ENCODE results near the gene TNFRSF8. TPM values are rescaled to one million over a fixed set of nuclear protein-coding genes. Genes with fewer than 3 reads are reported as not detected.

TNFRSF8 gene
- total RNA-seq, 1 experiment from 2014 or later: not detected

DNA sequence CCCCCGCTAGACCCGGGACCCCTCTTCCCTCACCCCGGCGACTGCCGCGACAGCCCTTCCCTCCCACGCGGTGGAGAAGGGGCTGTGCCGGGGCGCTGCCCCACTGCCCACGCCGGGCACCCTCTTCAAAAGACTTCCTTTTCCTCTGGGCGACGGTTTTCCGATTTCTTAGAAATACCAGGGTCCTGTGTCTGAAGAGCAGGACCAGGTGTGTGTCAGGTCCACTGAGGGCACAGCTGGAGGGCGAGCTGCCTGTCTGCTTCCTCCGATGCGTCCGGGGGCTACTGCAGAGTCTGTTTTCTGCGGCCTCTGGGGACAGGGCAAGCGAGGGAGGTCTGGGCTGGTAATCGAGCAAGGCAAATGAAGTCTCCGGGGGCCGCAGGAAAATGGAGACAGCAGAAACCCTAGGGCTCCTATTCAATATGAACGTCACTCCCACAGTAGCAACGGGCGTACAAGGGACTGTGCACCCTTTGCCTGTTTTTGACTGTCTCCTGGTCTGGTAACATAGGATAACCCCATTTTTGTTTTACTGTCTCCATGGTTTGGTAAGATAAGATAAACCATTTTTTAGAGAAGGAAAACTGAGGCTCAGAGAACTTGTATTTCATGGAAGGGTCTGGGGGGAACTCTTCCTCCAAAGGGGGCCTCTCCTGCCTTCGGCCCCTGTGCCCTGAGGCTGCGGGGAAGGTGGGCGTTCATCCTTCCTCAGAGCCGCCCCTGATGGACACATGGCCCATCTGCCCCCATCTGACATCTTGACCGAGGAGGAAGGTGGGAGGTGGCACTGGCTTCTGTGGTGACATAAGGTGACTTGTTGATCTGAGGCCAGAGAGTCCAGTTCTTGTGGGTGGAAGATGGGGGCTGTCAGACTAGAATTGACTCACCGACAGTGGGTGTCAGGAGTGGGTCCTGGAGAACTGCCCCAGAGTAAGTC is 104.7 kb downstream of the TNFRSF8 start:
- H3K4me3 ChIP-seq (ENCODE audit: low read length): no peak overlapping the region
- no peak for TF ChIP-seq EZH2 (IDR thresholded peaks at IDR 0.05; ENCODE audit: low read length, unreplicated experiment)
- no peak for TF ChIP-seq EZH2phosphoT487 (IDR thresholded peaks at IDR 0.05; ENCODE audit: borderline replicate concordance, low read length)
- TF ChIP-seq, protein P1, sequence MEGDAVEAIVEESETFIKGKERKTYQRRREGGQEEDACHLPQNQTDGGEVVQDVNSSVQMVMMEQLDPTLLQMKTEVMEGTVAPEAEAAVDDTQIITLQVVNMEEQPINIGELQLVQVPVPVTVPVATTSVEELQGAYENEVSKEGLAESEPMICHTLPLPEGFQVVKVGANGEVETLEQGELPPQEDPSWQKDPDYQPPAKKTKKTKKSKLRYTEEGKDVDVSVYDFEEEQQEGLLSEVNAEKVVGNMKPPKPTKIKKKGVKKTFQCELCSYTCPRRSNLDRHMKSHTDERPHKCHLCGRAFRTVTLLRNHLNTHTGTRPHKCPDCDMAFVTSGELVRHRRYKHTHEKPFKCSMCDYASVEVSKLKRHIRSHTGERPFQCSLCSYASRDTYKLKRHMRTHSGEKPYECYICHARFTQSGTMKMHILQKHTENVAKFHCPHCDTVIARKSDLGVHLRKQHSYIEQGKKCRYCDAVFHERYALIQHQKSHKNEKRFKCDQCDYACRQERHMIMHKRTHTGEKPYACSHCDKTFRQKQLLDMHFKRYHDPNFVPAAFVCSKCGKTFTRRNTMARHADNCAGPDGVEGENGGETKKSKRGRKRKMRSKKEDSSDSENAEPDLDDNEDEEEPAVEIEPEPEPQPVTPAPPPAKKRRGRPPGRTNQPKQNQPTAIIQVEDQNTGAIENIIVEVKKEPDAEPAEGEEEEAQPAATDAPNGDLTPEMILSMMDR (conservative IDR thresholded peaks at IDR 0.05; ENCODE audit: low read depth, low read length): no peak
- H3K9me2 ChIP-seq (replicated peaks; ENCODE audit: low read length): no peaks in the 10 kb centered on the region
- H2AFZ ChIP-seq (ENCODE audit: low read length): no peak overlapping the region
- ChIA-PET POLR2A (ENCODE audit: unreplicated experiment) (no interaction called here), CTCF (no interaction called here)
- H3K36me3 ChIP-seq (ENCODE audit: low read depth, low read length): no peaks in the 10 kb centered on the region
- no peaks in the 10 kb centered on the region for H3K27me3 ChIP-seq (ENCODE audit: low read length)
- no peak for DNase-seq
- no peaks in the 10 kb centered on the region for H3K9me3 ChIP-seq (ENCODE audit: low read length)
- no peak for ATAC-seq
- intact Hi-C loops (cut with micrococcal nuclease): no loop called here
- no peaks in the 10 kb centered on the region for H3K4me1 ChIP-seq (ENCODE audit: insufficient read depth, low read length)
- H3K79me2 ChIP-seq (ENCODE audit: low read length): no peaks in the 10 kb centered on the region
- no peak overlapping the region for H3K4me2 ChIP-seq (ENCODE audit: low read length)
- H4K20me1 ChIP-seq (ENCODE audit: low read length): no peaks in the 10 kb centered on the region
- H3F3A ChIP-seq (ENCODE audit: low read length, unreplicated experiment): no peaks in the 10 kb centered on the region
- no TSS peak for BruUV-seq (replicated peaks)
- H3K9ac ChIP-seq (ENCODE audit: low read length): no peak overlapping the region
- no peak overlapping the region for H3K27ac ChIP-seq (ENCODE audit: low read length)

- POLR2A ChIA-PET (ENCODE audit: unreplicated experiment): no interaction called here
- H3K9ac ChIP-seq (ENCODE audit: low read length): no peak overlapping the region
Observed at GRCh38 chr1:12168451-12169160, 105.5 kb downstream of the TNFRSF8 start.

More at GRCh38 chr1:12168451-12169160, 105.5 kb downstream of the TNFRSF8 start:
- H3K9me2 ChIP-seq (replicated peaks; ENCODE audit: low read length): no peaks in the 10 kb centered on the region
- no peak overlapping the region for H3K4me3 ChIP-seq (ENCODE audit: low read length)
- DNase-seq (no peak), ATAC-seq (no peak)
- H3K4me1 ChIP-seq (ENCODE audit: insufficient read depth, low read length): no peaks in the 10 kb centered on the region
- BruUV-seq (replicated peaks): no TSS peak
- H3K27me3 ChIP-seq (ENCODE audit: low read length): no peaks in the 10 kb centered on the region
- TF ChIP-seq, protein P1 (conservative IDR thresholded peaks at IDR 0.05; ENCODE audit: low read depth, low read length): no peak
- no peak for TF ChIP-seq EZH2 (IDR thresholded peaks at IDR 0.05; ENCODE audit: low read length, unreplicated experiment)
- TF ChIP-seq EZH2phosphoT487 (IDR thresholded peaks at IDR 0.05; ENCODE audit: borderline replicate concordance, low read length): no peak
- no peak overlapping the region for H3K4me2 ChIP-seq (ENCODE audit: low read length)
- CTCF ChIA-PET: no interaction called here
- no peaks in the 10 kb centered on the region for H3F3A ChIP-seq (ENCODE audit: low read length, unreplicated experiment)
- no peaks in the 10 kb centered on the region for H3K79me2 ChIP-seq (ENCODE audit: low read length)
- H3K9me3 ChIP-seq (ENCODE audit: low read length): no peaks in the 10 kb centered on the region
- intact Hi-C loops (cut with micrococcal nuclease): no loop called here
- H2AFZ ChIP-seq (ENCODE audit: low read length): no peak overlapping the region
- no peaks in the 10 kb centered on the region for H4K20me1 ChIP-seq (ENCODE audit: low read length)
- no peaks in the 10 kb centered on the region for H3K36me3 ChIP-seq (ENCODE audit: low read depth, low read length)
- no peak overlapping the region for H3K27ac ChIP-seq (ENCODE audit: low read length)
